Measurements from ENCODE around the gene NMNAT1. TPM values are rescaled to one million over a fixed set of nuclear protein-coding genes. Genes with fewer than 3 reads are reported as not detected.

NMNAT1 gene
- total RNA-seq, 1 experiment from 2014 or later: 2.3 TPM

- TF ChIP-seq, protein P1, sequence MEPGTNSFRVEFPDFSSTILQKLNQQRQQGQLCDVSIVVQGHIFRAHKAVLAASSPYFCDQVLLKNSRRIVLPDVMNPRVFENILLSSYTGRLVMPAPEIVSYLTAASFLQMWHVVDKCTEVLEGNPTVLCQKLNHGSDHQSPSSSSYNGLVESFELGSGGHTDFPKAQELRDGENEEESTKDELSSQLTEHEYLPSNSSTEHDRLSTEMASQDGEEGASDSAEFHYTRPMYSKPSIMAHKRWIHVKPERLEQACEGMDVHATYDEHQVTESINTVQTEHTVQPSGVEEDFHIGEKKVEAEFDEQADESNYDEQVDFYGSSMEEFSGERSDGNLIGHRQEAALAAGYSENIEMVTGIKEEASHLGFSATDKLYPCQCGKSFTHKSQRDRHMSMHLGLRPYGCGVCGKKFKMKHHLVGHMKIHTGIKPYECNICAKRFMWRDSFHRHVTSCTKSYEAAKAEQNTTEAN (CRISPR knock-in tag; IDR thresholded peaks at IDR 0.05): no peak
- no peak for TF ChIP-seq FOXJ3 (CRISPR knock-in tag; IDR thresholded peaks at IDR 0.05; ENCODE audit: borderline replicate concordance)
- TF ChIP-seq E2F4 (CRISPR knock-in tag; IDR thresholded peaks at IDR 0.05; ENCODE audit: borderline replicate concordance, low read depth): no peak
- no peak for TF ChIP-seq ATF2 (CRISPR knock-in tag; IDR thresholded peaks at IDR 0.05; ENCODE audit: borderline replicate concordance, low read depth)
- TF ChIP-seq, protein P2, sequence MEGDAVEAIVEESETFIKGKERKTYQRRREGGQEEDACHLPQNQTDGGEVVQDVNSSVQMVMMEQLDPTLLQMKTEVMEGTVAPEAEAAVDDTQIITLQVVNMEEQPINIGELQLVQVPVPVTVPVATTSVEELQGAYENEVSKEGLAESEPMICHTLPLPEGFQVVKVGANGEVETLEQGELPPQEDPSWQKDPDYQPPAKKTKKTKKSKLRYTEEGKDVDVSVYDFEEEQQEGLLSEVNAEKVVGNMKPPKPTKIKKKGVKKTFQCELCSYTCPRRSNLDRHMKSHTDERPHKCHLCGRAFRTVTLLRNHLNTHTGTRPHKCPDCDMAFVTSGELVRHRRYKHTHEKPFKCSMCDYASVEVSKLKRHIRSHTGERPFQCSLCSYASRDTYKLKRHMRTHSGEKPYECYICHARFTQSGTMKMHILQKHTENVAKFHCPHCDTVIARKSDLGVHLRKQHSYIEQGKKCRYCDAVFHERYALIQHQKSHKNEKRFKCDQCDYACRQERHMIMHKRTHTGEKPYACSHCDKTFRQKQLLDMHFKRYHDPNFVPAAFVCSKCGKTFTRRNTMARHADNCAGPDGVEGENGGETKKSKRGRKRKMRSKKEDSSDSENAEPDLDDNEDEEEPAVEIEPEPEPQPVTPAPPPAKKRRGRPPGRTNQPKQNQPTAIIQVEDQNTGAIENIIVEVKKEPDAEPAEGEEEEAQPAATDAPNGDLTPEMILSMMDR (IDR thresholded peaks at IDR 0.05): no peak
- TF ChIP-seq MLX (CRISPR knock-in tag; IDR thresholded peaks at IDR 0.05): no peak
- no peak for TF ChIP-seq FOXK1 (CRISPR knock-in tag; IDR thresholded peaks at IDR 0.05)
- TF ChIP-seq SOX15 (CRISPR knock-in tag; IDR thresholded peaks at IDR 0.05): no peak
Observed at GRCh38 chr1:10022656-10023055, 79.4 kb downstream of the NMNAT1 start (continued).

DNA sequence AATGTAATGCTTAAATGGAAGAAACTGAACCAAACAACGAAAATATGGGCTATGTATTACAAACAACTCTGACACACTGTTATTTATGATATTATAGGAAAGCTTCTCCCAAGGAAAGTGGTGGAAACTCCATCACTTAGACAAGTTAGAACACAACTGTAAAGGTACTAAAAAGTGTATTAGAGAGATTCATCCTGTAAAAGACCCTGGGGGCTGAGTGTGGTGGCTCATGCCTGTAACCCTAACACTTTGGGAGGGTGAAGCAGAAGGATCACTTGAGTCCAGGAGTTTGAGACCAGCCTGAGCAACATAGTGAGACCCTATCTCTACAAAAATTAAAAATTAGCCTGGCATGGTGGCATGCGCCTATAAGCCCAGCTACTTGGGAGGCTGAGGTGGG lies 82.1 kb downstream of the NMNAT1 start:
- DNase-seq (ENCODE audit: low spot score): no peak
- ATAC-seq: no peak
- H3K27ac Mint-ChIP-seq: no peak overlapping the region
- CTCF ChIA-PET: interaction anchor here (0.6 kb wide), 1 partner anchor 337 kb away, joined by 3 read pairs; no protein-coding TSS in a partner anchor
- no peaks in the 10 kb centered on the region; the same call in 1 of the 2 replicates for H3K9me3 Mint-ChIP-seq
- no peak for TF ChIP-seq KAT7 (CRISPR knock-in tag; IDR thresholded peaks at IDR 0.05; ENCODE audit: borderline replicate concordance)
- TF ChIP-seq, protein P3, sequence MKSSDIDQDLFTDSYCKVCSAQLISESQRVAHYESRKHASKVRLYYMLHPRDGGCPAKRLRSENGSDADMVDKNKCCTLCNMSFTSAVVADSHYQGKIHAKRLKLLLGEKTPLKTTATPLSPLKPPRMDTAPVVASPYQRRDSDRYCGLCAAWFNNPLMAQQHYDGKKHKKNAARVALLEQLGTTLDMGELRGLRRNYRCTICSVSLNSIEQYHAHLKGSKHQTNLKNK (CRISPR knock-in tag; IDR thresholded peaks at IDR 0.05): no peak
- TF ChIP-seq USF2 (CRISPR knock-in tag; IDR thresholded peaks at IDR 0.05): no peak
- TF ChIP-seq HMGXB4 (CRISPR knock-in tag; IDR thresholded peaks at IDR 0.05): no peak
- no peak for TF ChIP-seq ZNF671 (CRISPR knock-in tag; IDR thresholded peaks at IDR 0.05)
- TF ChIP-seq NR2C2 (CRISPR knock-in tag; IDR thresholded peaks at IDR 0.05): no peak
- H3K4me3 Mint-ChIP-seq: no peak overlapping the region
- POLR2A ChIA-PET: no interaction called here
- H3K4me1 Mint-ChIP-seq: no peaks in the 10 kb centered on the region
- H3K36me3 Mint-ChIP-seq: no peaks in the 10 kb centered on the region
- H3K27me3 Mint-ChIP-seq (ENCODE audit: low read depth): no peaks in the 10 kb centered on the region

All from WTC11 (cell line).